NCI-H2196 treated with DMSO at 0.1 percent for 48 hours (cell line): ENCODE results near the gene REG1A.

Source experiments
- DNase-seq: peaks from one replicate; lab custom pipeline; 2025; ENCODE audit not compliant: unreplicated experiment; lab: John Stamatoyannopoulos, UW

The REG1A gene

DNA sequence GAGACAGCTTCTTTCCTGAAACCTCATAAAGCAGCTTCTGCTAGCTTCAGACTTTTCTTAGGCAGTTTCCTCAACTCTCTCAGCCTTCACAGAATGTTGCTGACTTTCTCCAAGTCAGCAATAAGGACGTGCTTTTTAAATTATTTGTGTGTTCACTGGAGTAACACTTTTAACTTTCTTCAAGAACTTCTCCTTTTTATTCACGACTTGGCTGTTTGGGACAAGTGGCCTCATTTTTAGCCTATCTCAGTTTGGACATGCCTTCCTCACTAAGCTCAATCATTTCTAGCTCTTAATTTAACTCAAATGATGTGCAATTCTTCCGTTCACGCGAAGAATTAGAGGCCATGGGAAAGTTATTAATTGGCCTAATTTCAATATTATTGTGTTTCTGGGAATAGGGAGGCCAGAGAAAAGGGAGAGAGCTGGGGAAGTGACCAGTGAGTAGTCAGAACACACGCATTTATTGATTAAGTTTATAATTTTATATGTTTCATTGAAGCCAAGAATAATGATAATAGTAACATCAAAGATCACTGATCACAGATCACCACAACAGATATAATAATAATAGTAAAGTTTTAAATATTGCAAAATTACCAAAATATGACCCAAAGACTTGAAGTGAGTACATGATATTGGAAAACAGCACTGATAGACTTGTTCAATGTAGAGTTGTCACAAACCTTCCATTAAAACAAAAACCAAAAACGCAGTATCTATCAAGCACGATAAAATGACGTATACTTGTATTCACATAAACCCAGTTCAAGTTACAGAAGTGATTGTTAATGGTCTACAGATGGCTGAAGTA, 4.8 kb downstream of the REG1A start:
- no peak for DNase-seq

DNA sequence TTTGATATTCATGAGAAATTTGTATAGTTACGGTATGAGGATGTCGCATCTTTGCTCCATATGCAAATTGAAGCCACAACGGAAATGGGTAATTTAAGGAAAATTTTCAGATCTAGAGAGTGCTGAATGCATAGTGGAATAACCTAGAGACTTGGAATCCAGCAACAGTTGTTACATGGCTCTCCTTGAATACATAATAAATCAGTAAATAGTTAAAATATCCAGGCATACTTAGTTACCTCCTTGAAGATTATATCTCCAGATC, 5.4 kb downstream of the REG1A start:
- no peak for DNase-seq

DNA sequence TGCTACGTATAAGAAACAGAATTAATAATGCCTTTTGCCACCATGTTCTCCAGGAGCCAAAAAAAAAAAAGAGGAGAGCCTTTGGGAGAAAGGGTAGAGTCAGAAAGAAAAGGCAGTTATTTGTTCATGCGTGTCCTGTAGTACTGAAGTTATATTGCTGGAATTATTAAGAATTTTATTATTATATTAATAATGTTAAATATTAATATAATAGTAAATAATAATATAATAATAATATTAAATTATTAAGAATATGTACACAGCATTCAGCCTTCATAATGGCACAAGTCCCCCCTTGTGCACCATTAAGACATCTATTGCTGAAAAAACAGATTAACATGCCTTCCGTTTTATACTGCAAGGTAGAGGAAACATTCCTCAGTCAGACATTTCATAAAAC, 8.1 kb downstream of the REG1A start:
- DNase-seq: no peak

DNA sequence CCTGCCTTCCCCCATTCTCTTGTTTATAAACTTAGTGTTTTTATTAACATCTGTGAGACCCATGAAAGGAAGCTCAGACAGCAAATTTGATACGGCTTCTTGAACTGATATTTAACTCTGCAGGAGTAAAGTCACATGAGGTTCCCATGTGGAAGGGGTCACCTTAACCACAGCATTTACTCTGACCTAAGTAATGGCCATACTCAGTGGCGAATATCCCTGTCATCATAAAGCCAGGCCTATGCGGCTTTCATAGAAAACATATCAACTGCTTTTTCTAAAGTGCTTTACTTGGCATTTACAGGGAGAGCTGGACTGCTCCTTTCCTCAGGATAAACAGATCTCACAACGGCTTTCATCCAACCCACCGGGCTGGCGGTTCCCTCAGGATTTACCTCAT, 9.0 kb downstream of the REG1A start:
- no peak for DNase-seq

DNA sequence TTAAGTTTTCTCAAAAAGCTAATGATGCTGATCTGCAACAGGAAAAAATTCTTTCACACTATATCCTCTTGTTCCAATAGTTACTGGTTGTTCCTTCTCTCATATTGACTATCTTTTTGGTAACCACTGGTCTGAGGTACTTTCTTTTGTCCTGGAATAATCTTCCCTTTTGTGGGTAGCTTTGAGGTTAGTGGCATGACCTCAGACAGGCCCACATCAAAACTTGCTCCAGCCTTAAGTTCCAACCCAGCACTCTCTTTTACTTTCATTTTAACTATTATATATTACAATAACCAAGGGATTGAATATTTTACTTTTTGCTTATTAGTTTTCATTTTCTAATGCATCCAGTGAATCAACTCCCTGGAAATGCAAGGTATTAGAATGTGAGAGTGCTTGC, 9.5 kb downstream of the REG1A start:
- DNase-seq: no peak

DNA sequence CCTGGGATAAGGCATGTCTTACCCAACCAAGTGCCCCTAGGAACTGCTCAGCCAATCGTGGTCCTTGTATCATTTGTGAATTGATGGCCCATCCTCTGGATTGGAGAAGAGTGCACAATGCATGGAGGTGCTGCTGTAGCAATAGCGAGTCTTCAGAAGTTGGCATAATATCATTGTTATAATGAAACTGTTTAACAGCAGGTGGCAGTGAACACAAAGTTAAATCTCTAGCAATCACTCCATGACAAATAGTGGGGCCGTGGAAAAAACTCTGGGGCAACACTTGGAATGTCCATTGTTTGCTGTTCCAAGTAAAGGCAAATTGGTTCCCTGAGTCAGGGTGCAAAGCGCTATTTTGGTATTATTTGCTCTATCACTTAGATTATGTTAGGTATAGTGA, 11.4 kb downstream of the REG1A start:
- no peak for DNase-seq

DNA sequence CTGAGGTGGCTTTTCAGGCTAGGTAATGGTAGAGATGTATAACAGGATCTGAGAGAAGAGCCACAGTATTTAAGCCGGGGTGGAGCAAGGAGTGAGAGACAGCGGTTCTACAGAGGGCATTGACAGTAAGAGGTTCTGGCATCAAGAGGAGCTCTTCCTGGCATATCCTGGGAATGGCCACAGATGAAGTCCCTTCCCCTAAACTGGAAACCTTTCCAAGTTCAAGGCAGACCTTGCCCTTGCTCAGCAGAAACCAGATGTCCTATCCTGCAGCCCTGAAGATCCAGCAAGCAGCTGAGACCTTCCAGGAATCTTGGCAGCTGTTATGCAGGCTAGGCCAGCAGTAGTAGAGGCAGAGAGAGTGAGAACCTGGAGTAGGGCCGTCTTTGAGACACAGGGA, 18.1 kb downstream of the REG1A start:
- DNase-seq: no peak

DNA sequence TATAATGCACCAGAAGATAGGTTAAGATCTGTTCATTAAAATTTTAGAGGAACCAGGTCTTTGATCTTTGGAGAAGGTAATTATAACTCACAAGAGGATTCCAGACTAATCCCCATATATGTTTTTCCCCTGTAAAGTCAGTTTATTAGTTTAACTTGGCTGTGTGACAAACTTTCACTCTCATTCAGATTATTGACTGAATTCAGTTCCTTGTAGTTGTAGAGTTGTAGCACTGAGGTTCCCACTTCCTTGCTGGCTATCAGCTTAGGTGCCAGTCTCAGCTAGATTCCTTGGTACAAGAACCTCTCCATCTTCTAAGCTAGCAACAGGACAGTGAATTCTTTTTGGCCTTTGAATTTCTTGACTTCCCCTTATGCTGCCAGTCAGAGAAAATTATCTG, 19.1 kb downstream of the REG1A start:
- no peak for DNase-seq

DNA sequence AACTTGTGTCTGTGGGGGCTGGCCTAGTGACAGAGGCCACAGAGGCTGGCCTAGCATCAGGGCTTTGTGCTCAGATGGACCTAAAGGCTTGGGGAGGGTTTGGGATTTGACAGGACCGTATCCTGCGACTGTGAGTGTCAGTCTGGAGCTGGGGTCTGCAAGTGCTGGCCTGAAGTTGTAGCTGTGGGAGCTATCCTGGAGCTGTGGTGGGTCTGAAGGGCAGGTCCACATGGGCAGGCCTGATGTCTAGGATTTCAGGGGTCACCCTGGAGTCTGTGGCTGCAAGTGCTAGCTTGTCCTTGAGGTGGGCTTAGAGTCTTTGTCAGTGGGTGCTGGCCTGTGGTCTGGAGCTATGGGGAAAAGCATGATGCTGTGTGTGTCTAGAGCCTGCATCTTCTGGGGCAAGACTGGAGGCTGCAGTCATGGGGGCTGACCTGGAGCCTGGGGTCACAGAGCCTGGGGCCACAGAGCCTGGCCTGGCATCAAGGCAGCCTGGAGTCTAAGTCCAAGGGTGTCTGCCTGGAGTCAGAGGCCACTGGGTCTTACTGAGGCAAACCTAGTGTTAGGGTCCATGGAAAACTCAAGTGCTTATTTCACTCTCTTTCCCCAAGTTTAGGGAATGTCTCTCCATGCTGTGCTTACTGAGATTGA, 35.7 kb downstream of the REG1A start:
- DNase-seq: no peak

DNA sequence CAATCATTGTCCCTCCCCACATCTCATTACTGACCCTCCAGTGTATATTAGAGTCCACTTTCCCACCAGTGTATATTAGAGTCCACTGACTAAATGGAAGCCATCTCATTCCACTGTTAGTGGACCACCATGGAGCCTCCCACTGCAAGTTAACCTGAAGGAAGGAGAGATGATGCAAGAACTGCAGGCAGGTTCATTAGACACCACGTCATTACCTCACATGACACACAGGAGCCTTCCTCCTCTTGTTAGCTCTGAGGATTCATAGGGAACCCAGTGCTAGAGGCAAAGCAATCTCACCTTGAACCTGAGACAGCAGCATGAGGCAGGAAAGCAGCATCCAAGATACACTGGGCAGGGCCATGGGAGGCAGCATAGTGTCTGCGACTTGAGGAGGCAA, 38.7 kb downstream of the REG1A start:
- no peak for DNase-seq

DNA sequence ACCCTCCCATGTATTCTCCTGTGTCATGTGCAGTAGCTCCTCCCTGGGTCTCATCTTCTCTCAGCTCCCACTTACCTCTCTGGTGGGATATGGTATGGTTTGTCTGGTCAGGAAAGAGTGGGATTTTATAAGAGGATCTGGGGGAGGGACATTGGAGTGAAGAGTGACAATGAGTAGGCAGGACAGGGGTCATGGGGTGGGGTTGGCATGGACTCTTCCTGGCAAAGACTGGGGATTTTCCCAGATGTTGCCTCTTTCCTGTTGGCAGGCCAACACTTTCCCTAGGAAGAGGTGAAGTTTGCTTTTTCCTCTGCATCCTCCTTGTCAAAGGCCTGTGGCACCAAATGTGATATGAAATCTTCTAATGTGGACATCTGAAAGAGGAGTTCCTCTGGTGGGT, 39.4 kb downstream of the REG1A start, which contains the start of gene REG3A:
TSS of gene REG3A (minus strand) at position 101 of the 400 bp plus-strand sequence. CDS start 348 bp downstream, outside the sequence.
- no peak for DNase-seq

DNA sequence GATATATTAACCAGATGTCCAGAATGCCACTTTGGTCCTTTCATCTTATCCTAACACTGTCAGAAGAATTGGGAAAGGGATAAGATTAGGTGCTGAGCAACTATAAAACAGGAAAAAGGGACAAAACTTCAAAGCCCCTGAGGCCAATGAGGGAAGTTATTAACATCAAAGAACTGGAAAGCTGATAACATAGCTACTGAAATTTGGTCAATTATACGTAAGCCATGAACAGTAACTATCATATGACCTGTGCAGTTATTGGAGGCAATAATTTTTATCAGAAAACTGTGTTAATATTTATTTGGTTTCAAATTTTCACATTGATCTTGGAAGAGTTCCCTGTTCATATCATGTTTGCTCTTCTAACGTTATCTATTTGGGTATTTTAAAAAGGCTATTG, 41.8 kb downstream of the REG1A start:
- no peak for DNase-seq

DNA sequence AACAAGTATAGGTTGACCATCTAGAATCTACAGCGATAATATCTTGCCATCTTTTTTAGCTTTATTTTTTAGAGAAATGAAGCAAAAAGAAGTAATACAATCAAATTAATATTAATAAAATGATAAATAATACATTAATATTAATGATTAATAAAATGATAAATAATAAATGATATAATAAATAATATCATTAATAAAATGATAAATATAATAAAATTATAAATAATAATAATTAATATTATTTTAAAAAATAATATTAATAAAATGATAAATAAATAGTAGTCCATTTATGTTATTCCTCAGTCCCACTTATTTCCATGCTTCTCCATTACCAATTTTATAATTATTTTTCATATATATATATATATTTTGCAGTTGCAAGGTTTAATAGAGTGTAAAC, 42.5 kb downstream of the REG1A start:
- no peak for DNase-seq

DNA sequence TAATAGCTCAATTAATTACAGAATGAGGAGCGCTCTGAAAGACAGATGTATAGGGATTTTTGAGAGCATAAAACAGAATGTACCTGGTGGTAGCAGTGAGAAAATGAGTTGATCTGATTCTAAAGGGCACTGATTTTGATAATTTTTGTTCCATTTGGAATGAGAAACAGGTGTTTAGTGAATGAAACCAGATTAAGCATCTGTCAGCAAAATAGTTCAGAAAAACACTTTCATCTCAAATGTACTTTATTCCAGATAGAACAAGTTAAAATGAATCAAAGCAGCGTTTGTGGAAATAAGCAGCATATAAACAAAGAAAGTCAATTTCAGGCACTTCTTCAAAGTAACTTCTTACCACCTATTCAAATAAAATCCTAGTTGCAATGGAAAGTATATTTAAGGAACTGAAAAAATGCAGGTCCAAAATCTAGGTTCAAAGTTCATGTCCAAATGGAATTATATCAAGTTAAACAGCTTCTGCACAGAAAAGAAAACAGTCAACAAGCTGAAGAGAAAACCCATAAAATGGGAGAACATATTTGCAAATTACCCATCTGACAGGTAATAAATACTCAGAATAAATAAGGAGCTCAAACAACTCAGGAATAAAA, 51.2 kb downstream of the REG1A start:
- no peak for DNase-seq
